Measurements from ENCODE around the gene KIRREL1.

KIRREL1 gene

DNA sequence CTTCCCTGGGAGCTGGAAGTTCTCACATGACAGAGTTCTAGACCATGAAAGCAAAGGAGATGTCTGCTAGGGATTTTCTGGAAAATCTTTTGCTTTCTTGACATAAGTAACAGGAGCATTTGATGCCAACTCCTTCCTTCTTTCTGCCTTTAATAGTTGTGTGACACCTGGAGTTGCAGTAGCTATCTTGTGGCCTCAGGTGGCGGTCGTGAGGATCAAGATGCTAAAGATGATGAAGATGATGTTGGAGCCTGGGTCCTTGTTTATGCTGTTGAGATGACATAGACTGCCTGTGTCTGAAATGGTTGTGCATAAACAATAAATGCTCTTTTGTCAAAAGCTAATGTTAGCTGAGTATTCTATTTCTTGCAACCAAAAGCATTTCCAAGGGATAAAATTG, 32.7 kb upstream of the KIRREL1 start:
- H3K27ac ChIP-seq = no peak overlapping the region
- no peaks in the 10 kb centered on the region for H3K4me1 ChIP-seq
- no peaks in the 10 kb centered on the region for H3K9me3 ChIP-seq
- H3K27me3 ChIP-seq = peaks cover 0 to 18% of the 10 kb centered on the region in 2 donors
- H3K4me3 ChIP-seq = no peak overlapping the region
- no peak for DNase-seq
- TF ChIP-seq, protein P1, sequence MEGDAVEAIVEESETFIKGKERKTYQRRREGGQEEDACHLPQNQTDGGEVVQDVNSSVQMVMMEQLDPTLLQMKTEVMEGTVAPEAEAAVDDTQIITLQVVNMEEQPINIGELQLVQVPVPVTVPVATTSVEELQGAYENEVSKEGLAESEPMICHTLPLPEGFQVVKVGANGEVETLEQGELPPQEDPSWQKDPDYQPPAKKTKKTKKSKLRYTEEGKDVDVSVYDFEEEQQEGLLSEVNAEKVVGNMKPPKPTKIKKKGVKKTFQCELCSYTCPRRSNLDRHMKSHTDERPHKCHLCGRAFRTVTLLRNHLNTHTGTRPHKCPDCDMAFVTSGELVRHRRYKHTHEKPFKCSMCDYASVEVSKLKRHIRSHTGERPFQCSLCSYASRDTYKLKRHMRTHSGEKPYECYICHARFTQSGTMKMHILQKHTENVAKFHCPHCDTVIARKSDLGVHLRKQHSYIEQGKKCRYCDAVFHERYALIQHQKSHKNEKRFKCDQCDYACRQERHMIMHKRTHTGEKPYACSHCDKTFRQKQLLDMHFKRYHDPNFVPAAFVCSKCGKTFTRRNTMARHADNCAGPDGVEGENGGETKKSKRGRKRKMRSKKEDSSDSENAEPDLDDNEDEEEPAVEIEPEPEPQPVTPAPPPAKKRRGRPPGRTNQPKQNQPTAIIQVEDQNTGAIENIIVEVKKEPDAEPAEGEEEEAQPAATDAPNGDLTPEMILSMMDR (IDR thresholded peaks at IDR 0.05) = no peak
- no peaks in the 10 kb centered on the region for H3K36me3 ChIP-seq
- intact Hi-C loops (cut with DNase I; ENCODE audit: low total_unique reads) = loop anchor here (5.0 kb wide), 1 partner anchor 1252 kb away; no protein-coding TSS in a partner anchor

DNA sequence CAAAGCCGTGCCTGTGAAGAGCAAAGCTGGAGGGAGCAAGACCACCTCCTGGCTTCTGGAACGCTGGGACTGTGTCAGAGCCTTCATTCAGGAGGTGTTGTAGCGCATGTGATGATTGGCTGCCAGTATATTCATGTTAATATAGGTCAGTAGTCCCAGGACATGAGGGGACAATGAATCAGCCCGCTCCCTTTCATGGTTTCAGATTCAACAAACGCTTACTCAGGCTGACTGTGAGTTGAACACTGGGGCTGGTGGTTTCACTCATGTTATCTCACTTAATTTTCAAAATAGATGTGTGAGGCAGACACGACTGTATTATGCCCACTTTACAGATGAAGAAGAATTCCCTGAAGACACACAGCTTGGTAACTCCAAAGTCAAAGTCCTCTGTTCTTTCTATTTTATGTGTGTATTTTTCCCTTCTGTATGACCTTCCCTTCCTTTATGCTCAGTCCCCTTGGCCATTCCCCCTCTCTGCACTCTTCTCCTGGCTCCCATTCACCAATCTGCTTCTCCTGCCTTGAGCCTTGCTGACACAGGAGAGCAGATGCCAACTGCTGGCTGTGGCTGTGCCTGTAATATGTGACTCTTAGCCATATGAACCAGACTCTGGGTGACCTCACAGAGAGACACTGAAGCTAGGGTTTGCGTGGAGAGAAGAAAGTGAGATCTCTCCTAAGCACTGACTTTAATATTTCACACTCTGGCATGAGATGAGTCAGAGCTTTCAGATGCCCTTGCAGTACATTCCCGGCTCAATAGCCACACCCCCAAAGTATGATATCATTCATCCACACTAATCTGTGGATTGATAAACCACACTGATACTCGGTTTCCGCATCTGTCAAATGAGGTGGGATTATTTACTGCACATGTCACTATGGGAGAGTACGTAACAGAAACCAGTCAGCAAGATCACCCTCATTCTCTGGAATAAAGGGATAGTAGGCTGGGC, 31.4 kb upstream of the KIRREL1 start:
- Histone ChIP-seq H3K4me1 (no peaks in the 10 kb centered on the region), H3K27me3 (peaks cover 0 to 21% of the 10 kb centered on the region in 2 donors), H3K27ac (no peak overlapping the region), H3K9me3 (no peaks in the 10 kb centered on the region), H3K4me3 (no peak overlapping the region), H3K36me3 (no peaks in the 10 kb centered on the region)
- no peak for DNase-seq
- TF ChIP-seq, protein P1 (IDR thresholded peaks at IDR 0.05) = no peak
- intact Hi-C loops (cut with DNase I; ENCODE audit: low total_unique reads) = loop anchor here (5.0 kb wide), 1 partner anchor 1250 kb away; no protein-coding TSS in a partner anchor

DNA sequence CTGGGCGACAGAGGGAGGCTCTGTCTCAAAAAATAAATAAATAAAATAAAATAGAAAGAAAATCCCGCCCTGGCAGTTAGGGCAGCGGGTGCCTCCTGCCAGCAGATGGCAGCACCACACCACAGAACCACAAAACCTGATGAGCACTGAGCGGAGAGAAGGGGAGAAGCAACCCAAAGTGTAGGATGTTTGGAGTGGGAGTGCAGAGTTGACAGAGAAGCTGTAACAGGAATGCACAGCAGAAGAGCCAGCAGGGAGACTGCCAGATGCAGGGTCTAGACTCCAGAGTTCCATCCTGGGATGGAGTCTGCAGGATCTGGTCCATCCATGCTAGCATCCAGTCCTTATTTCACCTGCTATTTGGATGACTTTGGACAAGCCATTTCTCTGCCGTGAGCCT, 29.7 kb upstream of the KIRREL1 start:
- TF ChIP-seq, protein P1 (IDR thresholded peaks at IDR 0.05) = peak; percentile 81 to 92
- Histone ChIP-seq H3K27me3 (peaks cover 0 to 21% of the 10 kb centered on the region in 2 donors), H3K27ac (no peak overlapping the region), H3K4me3 (no peak overlapping the region), H3K4me1 (peaks cover 0 to 6% (median under 1%) of the 10 kb centered on the region in 4 donors), H3K36me3 (no peaks in the 10 kb centered on the region), H3K9me3 (no peaks in the 10 kb centered on the region)
- intact Hi-C loops (cut with DNase I; ENCODE audit: low total_unique reads) = loop anchor here (5.0 kb wide), 1 partner anchor 1249 kb away; no protein-coding TSS in a partner anchor
- DNase-seq = peak; percentile 42 to 72

DNA sequence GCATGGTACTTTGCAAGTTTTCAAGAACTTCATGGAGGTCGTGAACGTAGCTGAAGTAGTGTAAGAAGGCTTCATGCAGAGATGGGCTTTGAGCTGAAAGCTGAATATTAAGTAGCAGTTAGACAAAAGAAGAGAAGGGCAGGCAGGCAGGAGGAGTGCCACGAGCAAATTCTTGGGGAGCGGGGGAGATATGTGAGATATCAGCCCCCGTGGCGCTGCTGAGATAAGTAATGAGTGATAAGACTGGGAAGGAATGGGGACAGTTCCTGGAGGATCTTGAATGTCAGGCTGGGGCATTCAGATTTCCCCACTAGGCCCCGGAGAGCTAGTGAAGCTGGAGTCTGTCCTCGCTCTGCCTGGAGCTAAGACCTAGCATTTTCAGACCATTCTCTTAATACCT, 27.9 kb upstream of the KIRREL1 start:
- no peak overlapping the region for H3K27ac ChIP-seq
- H3K27me3 ChIP-seq = peaks cover 0 to 15% of the 10 kb centered on the region in 2 donors
- H3K4me3 ChIP-seq = no peak overlapping the region
- no peaks in the 10 kb centered on the region for H3K9me3 ChIP-seq
- DNase-seq = no peak
- TF ChIP-seq, protein P1 (IDR thresholded peaks at IDR 0.05) = no peak
- no peaks in the 10 kb centered on the region for H3K36me3 ChIP-seq
- H3K4me1 ChIP-seq = peaks cover 0 to 14% (median 7%) of the 10 kb centered on the region in 4 donors
- intact Hi-C loops (cut with DNase I; ENCODE audit: low total_unique reads) = loop anchor here (5.0 kb wide), 1 partner anchor 152 kb away; no protein-coding TSS in a partner anchor

DNA sequence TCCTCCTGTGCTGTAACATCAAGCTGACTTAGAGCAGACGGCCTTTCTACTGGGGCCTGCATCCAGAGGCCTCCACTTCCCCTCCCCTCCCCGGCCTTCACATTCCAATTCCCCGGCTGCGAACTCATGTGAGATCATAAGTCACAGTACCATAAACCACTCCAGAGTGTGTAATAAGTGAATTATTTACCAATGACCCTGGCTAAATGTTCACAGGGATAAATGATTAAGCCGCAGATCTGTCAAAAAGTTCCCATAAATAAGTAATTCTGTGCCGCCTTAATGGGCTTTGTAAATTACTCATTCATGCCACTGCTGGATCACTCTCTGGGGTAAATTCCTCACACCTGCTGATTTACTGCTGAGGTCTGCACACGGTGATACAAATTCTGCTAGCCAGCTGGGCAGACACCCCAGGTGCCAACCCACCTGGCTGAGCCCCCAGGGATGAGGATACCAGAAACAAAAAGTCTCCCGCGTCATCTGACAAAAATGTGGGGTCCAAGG, 27.4 kb upstream of the KIRREL1 start:
- Histone ChIP-seq H3K4me1 (peaks cover 0 to 14% (median 7%) of the 10 kb centered on the region in 4 donors), H3K27ac (no peak overlapping the region), H3K9me3 (no peaks in the 10 kb centered on the region), H3K27me3 (peaks cover 0 to 12% of the 10 kb centered on the region in 2 donors), H3K36me3 (no peaks in the 10 kb centered on the region), H3K4me3 (no peak overlapping the region)
- TF ChIP-seq, protein P1 (IDR thresholded peaks at IDR 0.05) = no peak
- intact Hi-C loops (cut with DNase I; ENCODE audit: low total_unique reads) = loop anchor here (5.0 kb wide), 1 partner anchor 151 kb away; no protein-coding TSS in a partner anchor
- DNase-seq = no peak
